HEK293 (cell line): ENCODE measurements around the gene ZFP36L1.
A peak's percentile ranks its signal among the peaks of the same experiment; 100 is the strongest.

Experiments used
- AEBP2 ChIP-seq: fragments of 450-650 bp; formaldehyde crosslinking; IDR thresholded peaks from 2 replicates; pipeline ENCODE4 v1.5.1; 2016; ENCODE audit warnings: missing biosample characterization, missing genetic modification characterization, borderline replicate concordance
- BCL11B ChIP-seq: fragments of 450-650 bp; formaldehyde crosslinking; IDR thresholded peaks from 2 replicates; pipeline ENCODE4 v1.5.1; 2016; ENCODE audit warnings: low read depth, missing biosample characterization, missing genetic modification characterization
- EGR2 ChIP-seq: fragments of 450-650 bp; formaldehyde crosslinking; IDR thresholded peaks from 2 replicates; pipeline ENCODE4 v1.5.1; 2016; ENCODE audit warnings: low read depth, missing biosample characterization, missing genetic modification characterization
- GLIS2 ChIP-seq: fragments of 450-650 bp; formaldehyde crosslinking; IDR thresholded peaks from 2 replicates; pipeline ENCODE4 v1.5.1; 2016; ENCODE audit warnings: missing biosample characterization, missing genetic modification characterization
- KLF10 ChIP-seq: fragments of 450-650 bp; IDR thresholded peaks from 2 replicates; pipeline ENCODE4 v1.5.1; 2018; ENCODE audit warnings: missing biosample characterization, mild to moderate bottlenecking, missing genetic modification characterization
- KLF16 ChIP-seq: fragments of 450-650 bp; formaldehyde crosslinking; IDR thresholded peaks from 2 replicates; pipeline ENCODE4 v1.5.1; 2017; ENCODE audit warnings: missing biosample characterization, missing genetic modification characterization
- MEIS1 ChIP-seq: sonication (generic); formaldehyde crosslinking; IDR thresholded peaks from 2 replicates; pipeline ENCODE4 v1.8.1; 2022; ENCODE audit warnings: missing genetic modification reagents, mild to moderate bottlenecking, borderline replicate concordance
- PATZ1 ChIP-seq: fragments of 450-650 bp; formaldehyde crosslinking; IDR thresholded peaks from 2 replicates; pipeline ENCODE4 v1.5.1; 2016; ENCODE audit warnings: missing biosample characterization, missing genetic modification characterization
- PRDM10 ChIP-seq: fragments of 450-650 bp; formaldehyde crosslinking; IDR thresholded peaks from 2 replicates; pipeline ENCODE4 v1.5.1; 2016; ENCODE audit warnings: missing biosample characterization, missing genetic modification characterization
- TRIM28 ChIP-seq: IDR thresholded peaks from 2 replicates; pipeline ENCODE4 v1.6.1; 2011; ENCODE audit warnings: low read length, control low read depth, borderline replicate concordance
- WT1 ChIP-seq: fragments of 450-650 bp; formaldehyde crosslinking; IDR thresholded peaks from 2 replicates; pipeline ENCODE4 v1.5.1; 2016; ENCODE audit warnings: missing biosample characterization, missing genetic modification characterization
- ZBTB8A ChIP-seq: fragments of 450-650 bp; formaldehyde crosslinking; IDR thresholded peaks from 2 replicates; pipeline ENCODE4 v1.5.1; 2016; ENCODE audit warnings: missing biosample characterization, missing genetic modification characterization
- ZEB2 ChIP-seq: fragments of 450-650 bp; formaldehyde crosslinking; IDR thresholded peaks from 2 replicates; pipeline ENCODE4 v1.5.1; 2016; ENCODE audit warnings: missing biosample characterization, missing genetic modification characterization
- ZNF112 ChIP-seq: fragments of 450-650 bp; formaldehyde crosslinking; IDR thresholded peaks from 2 replicates; pipeline ENCODE4 v1.5.0; 2017; ENCODE audit warnings: missing biosample characterization, missing genetic modification characterization
- ZNF114 ChIP-seq: fragments of 450-650 bp; formaldehyde crosslinking; IDR thresholded peaks from 2 replicates; pipeline ENCODE4 v1.5.0; 2017; ENCODE audit warnings: missing biosample characterization, missing genetic modification characterization
- ZNF121 ChIP-seq: fragments of 450-650 bp; formaldehyde crosslinking; IDR thresholded peaks from 2 replicates; pipeline ENCODE4 v1.5.1; 2016; ENCODE audit warnings: missing biosample characterization, missing genetic modification characterization
- ZNF157 ChIP-seq: fragments of 450-650 bp; formaldehyde crosslinking; IDR thresholded peaks from 2 replicates; pipeline ENCODE4 v1.5.1; 2016; ENCODE audit warnings: missing biosample characterization, missing genetic modification characterization
- ZNF16 ChIP-seq: fragments of 450-650 bp; formaldehyde crosslinking; IDR thresholded peaks from 2 replicates; pipeline ENCODE4 v1.5.1; 2016; ENCODE audit warnings: low read depth, missing biosample characterization, missing genetic modification characterization
- ZNF175 ChIP-seq: fragments of 450-650 bp; formaldehyde crosslinking; IDR thresholded peaks from 2 replicates; pipeline ENCODE4 v1.5.1; 2016; ENCODE audit warnings: missing biosample characterization, missing genetic modification characterization
- ZNF239 ChIP-seq: fragments of 450-650 bp; formaldehyde crosslinking; IDR thresholded peaks from 2 replicates; pipeline ENCODE4 v1.5.1; 2016; ENCODE audit warnings: missing biosample characterization, missing genetic modification characterization
- ZNF341 ChIP-seq: fragments of 450-650 bp; formaldehyde crosslinking; IDR thresholded peaks from 2 replicates; pipeline ENCODE4; 2016; ENCODE audit warnings: low read depth, missing biosample characterization, missing genetic modification characterization
- ZNF366 ChIP-seq: fragments of 450-650 bp; formaldehyde crosslinking; conservative IDR thresholded peaks from 2 replicates; pipeline ENCODE4 v1.5.1; 2016; ENCODE audit warnings: missing biosample characterization, missing genetic modification characterization
- ZNF488 ChIP-seq: fragments of 450-650 bp; formaldehyde crosslinking; IDR thresholded peaks from 2 replicates; pipeline ENCODE4 v1.5.1; 2016; ENCODE audit warnings: missing biosample characterization, missing genetic modification characterization
- ZNF639 ChIP-seq: fragments of 450-650 bp; formaldehyde crosslinking; IDR thresholded peaks from 2 replicates; pipeline ENCODE4 v1.5.1; 2016; ENCODE audit warnings: missing biosample characterization, missing genetic modification characterization
- ZNF704 ChIP-seq: fragments of 450-650 bp; formaldehyde crosslinking; IDR thresholded peaks from 2 replicates; pipeline ENCODE4 v1.5.1; 2016; ENCODE audit warnings: missing biosample characterization, missing genetic modification characterization
- ZNF768 ChIP-seq: fragments of 450-650 bp; formaldehyde crosslinking; IDR thresholded peaks from 2 replicates; pipeline ENCODE4 v1.5.1; 2018; ENCODE audit warnings: missing biosample characterization, mild to moderate bottlenecking, missing genetic modification characterization
- ZNF777 ChIP-seq: fragments of 450-650 bp; formaldehyde crosslinking; IDR thresholded peaks from 2 replicates; pipeline ENCODE4 v1.5.1; 2017; ENCODE audit warnings: missing biosample characterization, missing genetic modification characterization, borderline replicate concordance
- ZNF837 ChIP-seq: fragments of 450-650 bp; formaldehyde crosslinking; IDR thresholded peaks from 2 replicates; pipeline ENCODE4 v1.5.1; 2016; ENCODE audit warnings: missing biosample characterization, missing genetic modification characterization
- ZNF843 ChIP-seq: fragments of 450-650 bp; formaldehyde crosslinking; IDR thresholded peaks from 2 replicates; pipeline ENCODE4 v1.5.1; 2016; ENCODE audit warnings: missing biosample characterization, missing genetic modification characterization
- ZSCAN16 ChIP-seq: fragments of 450-650 bp; formaldehyde crosslinking; IDR thresholded peaks from 2 replicates; pipeline ENCODE4 v1.5.1; 2016; ENCODE audit warnings: missing biosample characterization, missing genetic modification characterization

Gene ZFP36L1

GRCh38 chr14:68795597-68796417 lies 2.9 kb upstream of the ZFP36L1 start (continued):
- TF ChIP-seq KLF10 (no peak; the same call in 1 of the 2 replicates), ZNF341 (tag by site-specific recombination) (peak; percentile 85), ZNF112 (tag by site-specific recombination) (no peak), ZNF843 (tag by site-specific recombination) (0 out of 2 replicates have a peak, but pooled peaks have one; percentile 19), EGR2 (peak; percentile 77), KLF16 (no peak), MEIS1 (no peak), PATZ1 (tag by site-specific recombination) (peak; percentile 94), WT1 (tag by site-specific recombination) (peak; percentile 58; the same call in 1 of the 2 replicates), PRDM10 (tag by site-specific recombination) (peak; percentile 86), TRIM28 (0 out of 2 replicates have a peak, but pooled peaks have one; percentile 40), ZSCAN16 (no peak), ZNF768 (tag by site-specific recombination) (no peak), ZNF157 (tag by site-specific recombination) (no peak), ZNF837 (tag by site-specific recombination) (no peak), ZNF239 (tag by site-specific recombination) (no peak), ZNF777 (tag by site-specific recombination) (0 out of 2 replicates have a peak, but pooled peaks have one; percentile 33), ZEB2 (tag by site-specific recombination) (peak; percentile 86), ZNF121 (tag by site-specific recombination) (0 out of 2 replicates have a peak, but pooled peaks have one; percentile 10), GLIS2 (tag by site-specific recombination) (peak; percentile 85), BCL11B (tag by site-specific recombination) (peak; percentile 15; the same call in 1 of the 2 replicates), ZNF488 (tag by site-specific recombination) (no peak), ZNF114 (no peak), AEBP2 (tag by site-specific recombination) (no peak), ZNF366 (peak; percentile 51; the same call in 1 of the 2 replicates), ZNF639 (tag by site-specific recombination) (no peak), ZNF704 (tag by site-specific recombination) (no peak), ZBTB8A (tag by site-specific recombination) (peak; percentile 46), ZNF16 (tag by site-specific recombination) (no peak), ZNF175 (tag by site-specific recombination) (no peak)
